HG02759 (cell line): ENCODE measurements around the gene STX16.

Experiments
- ATAC-seq: cut with Tn5 transposase; IDR thresholded peaks from one replicate; pipeline ENCODE4 v1.9.1; 2021; ENCODE audit warnings: mild to moderate bottlenecking, moderate library complexity; ENCODE audit not compliant: unreplicated experiment

The STX16 gene

DNA sequence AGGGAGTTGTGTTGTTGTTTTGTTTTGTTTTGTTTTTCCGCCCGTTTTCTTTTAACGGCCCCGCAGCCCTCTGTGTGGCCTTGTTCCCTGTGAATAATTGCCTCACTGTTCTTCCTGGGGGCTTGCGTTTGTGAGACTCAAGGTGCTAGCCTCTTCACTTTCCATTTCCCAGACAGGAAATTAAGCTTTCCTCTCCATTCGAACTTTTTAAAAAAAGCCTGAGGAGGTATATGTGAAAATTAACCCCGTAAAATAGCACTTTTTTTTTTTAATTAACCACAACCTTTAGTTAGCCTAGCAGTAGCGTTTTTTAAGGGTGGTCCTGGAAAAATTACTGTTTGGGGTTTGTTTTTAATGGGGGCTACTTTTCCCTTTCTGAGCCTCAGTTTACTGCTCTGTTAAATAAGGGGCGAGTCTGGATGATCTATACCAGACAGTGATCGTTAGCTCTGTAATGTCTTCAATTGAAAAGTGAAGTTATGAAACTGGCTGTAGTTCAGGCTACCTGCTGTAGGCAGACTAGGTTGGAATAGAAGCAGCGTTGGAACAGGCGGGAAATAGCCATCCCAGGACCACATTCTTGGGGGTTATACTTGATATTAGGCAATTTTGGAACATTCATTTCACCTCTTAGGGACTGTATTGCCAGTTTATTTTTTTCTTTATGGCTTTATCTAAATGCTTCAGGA lies 1.7 kb downstream of the STX16 start:
- ATAC-seq = peak; percentile 4

DNA sequence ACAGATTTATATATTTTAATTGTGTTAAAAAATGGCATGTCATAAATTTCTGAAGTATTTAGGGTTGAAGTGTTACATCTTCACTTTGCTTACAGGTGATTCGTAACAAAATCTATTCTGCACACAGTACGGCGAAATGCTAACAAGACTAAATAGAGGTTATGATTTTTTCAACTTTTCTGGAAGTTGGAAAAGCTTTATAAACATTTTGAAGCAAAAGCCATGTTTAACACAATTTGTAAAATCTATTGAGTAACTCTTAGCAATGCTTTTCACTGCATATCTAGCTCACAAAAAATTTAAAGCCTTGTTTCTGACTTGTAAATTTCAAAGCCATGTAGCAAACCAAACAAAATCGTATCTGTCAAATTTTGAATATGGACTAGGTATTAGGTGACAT lies 3.3 kb downstream of the STX16 start:
- ATAC-seq = no peak

DNA sequence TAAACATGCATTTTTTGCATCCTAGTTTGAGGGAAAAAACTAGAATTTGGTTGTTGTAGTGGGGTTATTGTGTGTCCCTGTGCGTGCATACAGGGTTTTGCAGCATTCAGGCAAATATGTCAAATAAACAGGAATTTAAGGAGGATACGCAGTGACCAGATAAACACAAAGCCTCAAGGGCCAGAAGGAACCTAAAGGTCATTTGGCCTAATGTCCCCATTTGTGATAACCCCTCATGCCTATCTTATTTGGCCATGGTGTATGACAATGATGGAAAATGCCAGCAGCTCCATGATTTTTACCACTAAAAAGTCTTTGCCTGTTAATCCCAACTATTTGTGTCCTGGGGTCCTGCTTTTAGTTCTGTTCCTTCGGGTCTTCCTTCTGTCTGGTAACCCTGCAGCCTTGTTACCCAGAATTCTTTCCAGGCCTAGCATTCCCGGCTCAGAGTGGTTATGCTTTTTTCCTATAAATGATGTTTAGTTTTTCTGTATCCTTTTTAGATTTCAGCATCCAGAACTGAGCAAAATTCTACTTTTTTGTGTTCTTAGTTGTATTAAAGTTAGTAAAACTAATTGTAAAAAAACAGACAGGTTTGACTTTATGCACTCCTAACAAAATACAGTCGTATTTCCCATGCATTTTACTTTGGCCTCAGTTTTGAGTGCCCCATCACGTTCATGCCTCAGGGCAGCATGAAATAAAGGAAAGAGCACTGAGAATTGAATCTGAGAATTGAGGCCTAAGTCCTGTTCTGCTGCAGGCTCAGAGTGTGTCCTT lies 4.4 kb downstream of the STX16 start:
- no peak for ATAC-seq

DNA sequence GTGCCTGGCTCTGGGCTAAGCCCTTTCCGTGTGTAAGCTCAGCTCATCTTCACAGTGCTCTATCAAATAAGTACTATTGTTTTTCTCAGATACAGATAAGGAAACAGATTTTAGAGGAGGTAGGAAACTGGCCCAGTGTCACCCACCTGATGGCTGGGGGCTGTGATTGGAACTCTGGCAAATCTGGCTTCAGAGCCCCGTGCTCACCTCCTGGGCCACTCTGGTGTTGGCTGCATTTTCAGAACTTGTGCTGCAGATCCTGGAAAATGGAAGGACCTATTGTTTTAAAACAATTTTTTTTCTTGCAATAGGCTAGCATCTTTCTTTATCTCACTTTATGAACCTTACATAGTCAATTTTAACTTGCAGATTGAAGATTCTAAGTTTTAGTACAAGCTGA lies 5.7 kb downstream of the STX16 start:
- ATAC-seq = no peak

DNA sequence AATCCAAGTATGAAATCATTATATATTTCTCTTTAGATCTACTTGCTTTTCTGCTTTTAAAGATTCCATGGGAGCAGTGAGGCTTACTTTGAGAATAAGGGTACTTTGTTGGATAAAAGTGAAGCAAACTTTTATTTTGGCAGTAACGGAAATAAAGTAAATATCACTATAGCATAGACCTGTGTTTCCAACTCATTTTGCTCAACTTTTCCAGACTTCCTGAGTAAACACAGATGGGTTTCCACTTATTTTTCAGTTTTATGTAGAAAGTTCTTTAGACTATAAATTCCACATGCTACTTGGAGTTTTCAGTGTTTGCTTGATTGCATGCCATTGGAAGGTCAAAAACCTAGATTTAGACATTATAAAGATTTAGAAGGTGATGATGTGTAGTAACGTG lies 6.2 kb downstream of the STX16 start:
- ATAC-seq = no peak

DNA sequence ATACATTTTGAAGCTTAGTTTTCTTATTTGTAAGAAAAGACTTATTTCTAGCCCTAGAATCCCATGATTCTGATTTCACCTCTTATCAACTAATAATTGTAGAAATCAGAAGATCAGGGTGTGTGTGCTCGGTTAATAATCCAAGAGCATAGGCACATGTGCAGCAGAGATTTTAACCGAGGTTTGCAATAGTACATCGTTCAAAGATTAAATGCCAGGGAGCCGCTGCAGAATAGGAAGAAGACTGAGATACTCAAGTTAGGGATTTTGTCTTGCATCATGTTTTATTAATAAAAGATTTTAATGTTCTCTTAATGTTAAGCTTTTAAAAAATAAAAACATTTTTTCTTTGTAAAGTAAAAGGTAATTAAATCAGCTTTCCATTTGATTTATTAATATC lies 6.9 kb downstream of the STX16 start:
- ATAC-seq = no peak

DNA sequence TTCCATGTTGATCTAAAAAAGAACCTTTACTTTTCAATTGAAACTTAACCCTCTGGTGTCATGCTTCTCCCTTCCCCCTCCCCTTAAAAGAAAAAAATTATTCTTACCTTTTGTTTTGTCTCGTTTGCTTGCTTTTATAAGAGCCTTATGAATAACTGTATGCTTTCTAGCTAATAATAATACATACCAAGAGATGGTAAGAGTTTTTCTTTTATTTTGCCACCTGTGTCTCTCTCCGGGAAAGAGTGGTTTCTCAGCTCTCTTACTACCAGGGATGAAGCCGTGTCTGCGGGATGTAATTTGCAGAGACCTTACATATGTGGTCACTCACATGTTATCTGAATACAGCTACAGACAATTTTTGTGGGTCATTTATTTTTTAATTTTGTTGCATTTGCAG lies 7.7 kb downstream of the STX16 start:
- ATAC-seq = no peak

DNA sequence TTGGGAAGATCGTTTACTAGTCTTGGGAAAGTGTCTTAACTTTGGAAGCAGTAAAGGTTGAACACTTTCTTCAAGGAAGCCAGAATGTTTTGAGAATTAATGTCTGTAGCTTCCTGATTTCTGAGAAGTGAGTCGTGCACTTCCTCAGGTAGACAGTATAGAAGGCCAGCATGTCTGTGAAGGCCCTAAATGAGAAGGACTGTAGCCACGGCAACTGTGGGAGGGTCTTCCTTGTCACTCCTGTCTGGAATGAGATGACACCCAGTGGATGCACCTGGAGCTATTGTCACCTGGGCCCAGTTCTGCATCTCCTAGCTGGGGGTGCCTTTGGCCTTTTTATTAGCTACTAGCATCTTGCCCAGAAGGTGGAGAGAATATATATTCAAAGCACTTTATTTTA lies 8.8 kb downstream of the STX16 start:
- no peak for ATAC-seq

DNA sequence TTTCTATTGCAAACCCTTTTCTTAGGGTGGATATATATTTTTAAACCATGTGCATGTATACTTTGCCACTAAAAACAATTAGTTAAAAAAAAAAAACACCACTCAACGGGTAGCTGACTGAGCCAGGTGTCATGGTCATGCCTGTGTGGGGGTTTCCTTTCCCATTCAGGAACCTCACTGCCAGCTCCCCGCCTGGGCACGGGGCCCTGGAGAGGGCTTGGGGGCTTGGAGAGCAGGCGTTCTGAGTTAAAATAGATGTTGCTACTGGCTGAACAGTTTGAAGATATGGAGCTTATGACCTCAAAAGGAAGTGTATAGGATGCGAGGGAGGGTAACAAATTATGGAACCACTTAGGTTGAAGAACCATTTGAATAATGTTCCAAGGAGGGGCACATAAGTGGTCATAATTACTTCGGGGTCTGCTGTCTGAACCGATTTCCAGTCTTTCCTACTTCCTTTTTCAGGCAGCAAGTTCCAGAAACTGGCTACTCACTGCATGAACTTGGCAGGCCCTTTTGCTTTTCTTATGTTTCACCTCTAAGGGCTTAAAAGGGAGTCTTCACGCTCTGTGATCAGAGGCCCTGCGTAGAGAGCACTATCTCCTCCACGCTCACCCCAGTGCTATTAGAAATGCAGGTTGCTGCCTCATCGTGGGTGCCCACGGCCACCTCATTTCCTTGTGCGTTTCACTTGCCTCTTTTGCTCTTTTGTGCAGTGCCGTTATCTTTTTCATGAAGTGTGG lies 9.9 kb downstream of the STX16 start:
- no peak for ATAC-seq

DNA sequence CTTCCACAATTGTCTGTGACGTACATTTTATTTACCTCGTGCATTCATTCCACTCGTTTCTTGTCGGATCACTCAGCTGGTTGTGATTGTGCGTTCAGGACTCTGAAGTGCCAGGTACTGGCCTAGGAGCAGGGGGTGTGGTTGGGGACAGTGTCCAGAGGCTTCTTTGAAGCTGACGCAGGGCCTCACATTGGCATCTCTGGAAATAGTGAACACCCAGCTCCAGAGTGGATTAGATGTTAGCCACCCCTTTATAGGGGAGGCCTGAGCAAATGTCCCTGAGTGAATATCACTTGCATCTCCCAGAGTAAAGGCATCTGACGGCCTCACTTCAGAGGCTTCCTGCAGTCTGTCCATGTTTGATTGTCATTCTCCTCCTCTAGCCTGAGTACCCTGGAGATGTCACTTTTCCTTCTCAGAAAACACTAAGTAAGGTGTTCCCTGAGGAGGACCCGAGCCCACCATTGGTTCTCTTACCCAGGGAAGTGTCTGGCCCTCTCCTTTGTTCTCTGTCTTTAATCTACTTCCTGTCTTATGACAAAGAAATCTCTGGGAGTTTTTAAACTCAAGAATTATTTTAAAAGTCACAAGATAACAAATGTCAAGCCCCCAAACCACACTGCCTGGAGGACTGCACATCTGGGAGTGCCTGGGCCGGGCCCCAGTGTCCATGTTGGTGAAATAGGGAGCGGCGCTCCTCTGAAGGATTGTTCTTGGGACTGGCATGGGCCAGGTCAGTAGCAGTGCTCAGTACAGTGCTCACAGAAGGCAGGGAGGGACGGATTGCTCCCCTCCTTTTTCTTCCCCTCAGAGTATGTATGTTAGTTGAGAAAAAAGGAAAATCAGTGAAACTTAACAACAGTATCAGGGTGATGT lies 10.8 kb downstream of the STX16 start:
- no peak for ATAC-seq

DNA sequence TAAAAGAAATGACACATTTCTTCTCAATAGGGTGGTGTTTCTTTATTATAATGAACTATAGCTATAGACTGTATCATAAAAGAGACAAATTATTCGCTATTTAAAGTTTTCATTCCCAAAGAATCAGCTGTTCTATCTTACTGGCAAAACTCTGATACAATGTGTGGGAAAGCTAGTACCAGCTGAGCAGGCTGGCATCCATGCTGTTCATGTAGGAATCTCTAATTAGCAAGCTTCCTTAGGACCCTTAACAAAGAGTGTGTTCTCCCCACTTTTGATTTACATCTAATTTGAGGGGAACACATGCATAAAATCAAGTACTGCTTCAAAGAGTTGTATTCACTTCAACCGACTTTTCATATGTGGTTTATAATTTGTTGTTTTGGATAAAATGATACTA lies 13.2 kb downstream of the STX16 start:
- no peak for ATAC-seq

DNA sequence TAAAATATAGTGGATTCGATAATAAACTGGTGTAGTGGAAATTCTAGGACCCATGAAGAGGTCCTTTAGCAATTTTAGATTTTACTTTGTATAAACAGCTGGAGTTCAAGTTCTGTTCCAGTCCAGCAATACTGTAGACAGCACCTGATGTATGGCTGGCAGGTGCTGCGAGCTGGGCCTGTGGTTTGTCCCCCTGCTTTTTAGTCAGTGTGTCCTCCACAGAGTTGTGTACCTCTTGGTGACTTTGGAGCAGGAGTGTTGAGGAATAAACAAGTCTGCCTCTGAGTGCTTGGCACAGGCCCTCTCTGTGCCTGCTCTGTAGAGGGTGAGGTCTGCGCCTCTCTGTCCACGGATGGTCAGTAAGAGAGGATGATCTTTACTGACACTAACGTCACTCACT lies 13.8 kb downstream of the STX16 start:
- ATAC-seq = no peak

DNA sequence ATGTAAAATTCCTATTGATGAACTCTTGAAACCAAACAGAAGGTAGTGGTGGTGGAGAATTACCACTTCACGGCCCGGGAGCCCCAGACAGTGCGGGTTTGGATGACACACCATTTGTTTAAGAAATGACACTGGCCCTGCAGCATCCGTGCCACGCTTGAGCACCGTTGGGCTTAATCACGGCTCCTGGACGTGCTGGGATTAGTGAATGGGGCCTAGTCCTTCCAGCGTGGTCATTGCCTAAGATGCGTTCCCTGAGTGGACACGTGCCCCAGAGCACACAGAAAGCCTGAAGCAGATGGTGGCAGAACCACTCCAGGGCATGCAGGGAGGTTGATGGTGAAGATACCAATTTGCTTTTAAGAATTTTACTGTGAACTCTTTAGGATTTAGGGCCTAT lies 14.5 kb downstream of the STX16 start:
- ATAC-seq = no peak

DNA sequence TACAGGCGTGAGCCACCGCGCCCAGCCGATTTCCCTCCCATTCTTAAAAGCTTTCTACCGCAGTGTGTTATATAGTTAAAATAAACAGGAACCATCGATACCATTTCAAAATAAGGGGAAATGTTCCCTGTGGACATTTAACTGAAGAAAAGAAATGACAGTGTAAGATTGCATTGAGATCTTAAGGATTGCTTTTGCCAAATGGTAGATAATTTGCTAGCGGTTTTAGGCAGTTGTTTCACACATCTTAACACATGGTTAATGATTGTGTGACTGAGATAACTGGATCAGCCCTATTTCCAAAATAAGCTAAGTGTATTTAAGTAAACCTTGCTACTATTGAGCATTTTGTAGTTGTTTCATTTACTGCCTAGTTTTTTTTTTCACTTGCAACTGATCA lies 15.6 kb downstream of the STX16 start:
- ATAC-seq = no peak

DNA sequence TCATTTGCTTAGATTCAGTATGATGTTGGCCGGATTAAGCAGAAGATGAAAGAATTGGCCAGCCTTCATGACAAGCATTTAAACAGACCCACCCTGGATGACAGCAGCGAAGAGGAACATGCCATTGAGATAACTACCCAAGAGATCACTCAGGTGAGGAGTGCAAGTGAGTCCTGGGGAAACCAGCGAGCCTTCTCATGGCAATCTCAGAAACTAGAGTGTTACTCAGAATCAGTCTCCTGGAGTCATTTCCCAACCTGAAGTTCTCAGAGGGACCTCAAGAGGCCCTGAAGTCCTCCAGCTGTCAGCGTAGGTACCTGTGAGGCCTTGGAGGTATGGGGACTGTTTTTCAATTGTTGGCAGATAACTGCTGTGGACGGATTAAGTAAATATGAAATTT lies 16.9 kb downstream of the STX16 start:
- no peak for ATAC-seq

DNA sequence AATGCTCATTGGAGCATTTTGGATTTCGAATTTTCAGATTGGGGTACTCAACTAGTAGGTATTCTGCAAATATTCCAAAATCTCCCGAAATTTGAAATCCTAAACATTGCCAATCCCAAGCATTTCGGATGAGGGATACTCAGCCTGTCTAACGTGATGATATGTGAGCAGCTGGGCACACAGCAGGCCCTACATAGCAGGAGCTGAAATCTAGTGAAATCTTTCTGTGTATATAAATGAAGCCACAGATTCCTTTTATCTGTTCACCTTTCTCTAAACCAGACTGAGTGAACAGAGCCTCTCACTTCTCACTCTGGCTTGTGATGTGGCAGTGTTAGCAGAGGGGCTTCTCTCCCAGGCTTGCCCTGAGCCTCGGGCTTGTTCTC lies 17.8 kb downstream of the STX16 start:
- peak; percentile 12 for ATAC-seq

DNA sequence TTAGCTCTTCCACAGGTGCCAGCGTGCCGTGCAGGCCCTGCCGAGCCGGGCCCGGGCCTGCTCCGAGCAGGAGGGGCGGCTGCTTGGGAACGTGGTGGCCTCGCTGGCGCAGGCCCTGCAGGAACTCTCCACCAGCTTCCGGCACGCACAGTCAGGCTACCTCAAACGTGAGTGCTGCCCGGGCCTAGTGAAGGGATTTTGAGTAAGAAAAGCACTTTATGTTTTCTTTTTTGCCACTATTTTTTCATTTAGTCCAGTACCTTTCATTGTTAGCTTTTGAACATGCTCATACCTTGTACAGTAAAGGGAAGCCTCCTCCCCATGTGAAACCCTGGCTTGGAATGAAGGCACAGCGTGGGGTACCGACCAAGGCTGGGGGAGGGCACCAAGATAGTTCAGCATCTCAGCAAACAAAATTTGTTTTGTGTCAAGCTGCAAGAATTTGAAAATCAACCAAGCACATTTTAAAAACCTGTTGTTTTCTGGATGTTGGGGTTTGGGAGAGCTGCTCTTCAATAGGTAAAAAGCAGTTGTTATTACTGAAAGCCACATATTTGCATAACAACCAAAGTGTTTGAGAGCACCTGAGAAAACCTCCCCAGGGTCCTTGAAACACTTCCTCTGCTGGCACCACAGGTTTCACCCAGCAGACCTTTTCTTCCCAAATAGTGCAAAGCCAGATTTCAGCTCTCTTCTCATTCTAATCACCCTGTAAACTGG lies 18.4 kb downstream of the STX16 start:
- ATAC-seq = peak; percentile 80

DNA sequence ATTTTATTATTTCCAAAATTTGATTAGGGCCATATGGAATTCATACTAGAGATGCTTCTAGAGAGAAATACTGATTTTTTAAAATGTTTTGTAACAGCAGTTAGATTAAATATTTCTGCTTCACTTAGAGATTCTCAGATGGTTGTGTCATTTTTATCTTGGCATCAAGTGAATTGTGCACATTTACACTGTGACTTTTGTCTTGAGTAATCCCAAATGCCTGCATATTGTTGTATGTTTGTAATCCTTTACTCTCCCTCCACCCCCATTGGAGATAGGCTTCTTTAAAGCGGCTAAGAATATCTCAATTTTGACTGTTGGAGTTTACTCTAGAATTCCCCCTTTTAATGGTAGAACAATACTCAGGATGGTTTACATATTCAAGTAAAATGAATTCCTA lies 19.0 kb downstream of the STX16 start:
- ATAC-seq = no peak

DNA sequence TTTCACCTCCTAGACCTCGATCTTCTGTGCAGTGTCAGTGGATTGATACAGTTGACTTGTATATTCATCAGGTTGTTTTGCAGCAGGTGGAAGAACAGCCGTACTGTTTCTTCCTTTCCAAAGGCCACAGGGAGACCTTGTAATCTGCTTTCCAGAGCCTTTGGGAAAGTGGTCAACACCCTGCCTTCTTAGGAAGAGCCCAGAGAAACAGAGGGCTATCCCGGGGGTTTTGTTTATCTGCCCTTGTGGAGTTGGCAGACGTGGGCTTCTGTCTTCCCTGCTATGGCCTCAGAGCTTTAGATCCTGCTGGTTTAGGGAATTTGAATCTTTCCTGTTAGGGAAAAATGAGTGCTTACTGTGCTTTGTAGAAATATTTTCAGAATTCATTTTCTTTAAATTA lies 19.6 kb downstream of the STX16 start:
- no peak for ATAC-seq

DNA sequence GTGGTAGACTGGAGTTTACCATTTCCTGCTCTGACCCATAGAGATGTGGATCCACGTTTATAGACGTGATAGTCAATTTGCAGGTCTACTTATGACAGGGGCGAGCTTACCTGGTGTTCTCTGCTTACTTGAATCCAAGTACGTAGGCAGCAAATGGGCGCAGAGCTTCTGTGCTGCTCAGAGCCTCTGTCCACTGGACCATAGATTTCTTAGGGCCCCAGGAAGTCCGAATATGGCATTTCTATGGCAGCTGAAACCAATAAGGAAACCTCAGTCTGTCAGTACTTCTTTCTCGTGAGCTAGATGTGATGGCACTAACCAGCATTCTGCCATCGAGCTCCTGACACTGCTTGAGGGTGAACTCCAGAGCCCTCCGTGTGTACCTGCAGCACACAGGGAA lies 22.0 kb downstream of the STX16 start:
- no peak for ATAC-seq
